ENCODE measurements around the gene CDH3. TPM values are rescaled to one million over a fixed set of nuclear protein-coding genes. Genes with fewer than 3 reads are reported as not detected.

Gene CDH3
- total and polyA plus RNA-seq, 2 experiments from 2014 or later, result 78.0 to 210 TPM

GRCh38 chr16:68627951-68628425 is 17.1 kb upstream of the CDH3 start:
- Mint-ChIP-seq H3K36me3 (ENCODE audit: low read depth) (no peaks in the 10 kb centered on the region), H3K27ac (no peak overlapping the region), H3K4me1 (peaks cover 16% of the 10 kb centered on the region; the same call in 2 of the 3 replicates), H3K4me3 (no peak overlapping the region), H3K27me3 (ENCODE audit: insufficient read depth, low read depth, poor library complexity) (peaks cover 4% of the 10 kb centered on the region), H3K9me3 (no peaks in the 10 kb centered on the region)
- Histone ChIP-seq H3K27ac (ENCODE audit: low read depth) (no peak overlapping the region), H3K4me2 (no peak overlapping the region), H2AFZ (0 out of 2 replicates have a peak overlapping the region, but pooled peaks have one; percentile 45), H3K36me3 (ENCODE audit: insufficient read depth) (no peaks in the 10 kb centered on the region), H3K27me3 (ENCODE audit: insufficient read depth) (no peaks in the 10 kb centered on the region), H4K20me1 (replicated peaks; ENCODE audit: insufficient read depth) (no peaks in the 10 kb centered on the region), H3K4me3 (no peak overlapping the region), H3K9me2 (ENCODE audit: insufficient read depth) (no peaks in the 10 kb centered on the region), H3K79me2 (replicated peaks; ENCODE audit: insufficient read depth) (no peaks in the 10 kb centered on the region), H3K4me1 (ENCODE audit: insufficient read depth) (no peaks in the 10 kb centered on the region), H3F3A (replicated peaks; ENCODE audit: low read depth) (0 out of 2 replicates have a peak, but pooled peaks cover 4% of the 10 kb centered on the region)
- ATAC-seq, result no peak; the same call in 2 of the 3 replicates
- DNase-seq (ENCODE audit: low spot score), result no peak
- TF ChIP-seq NANOG (IDR thresholded peaks at IDR 0.05; ENCODE audit: borderline replicate concordance), result no peak
- no peak for TF ChIP-seq REST (IDR thresholded peaks at IDR 0.05; ENCODE audit: unreplicated experiment)
- no peak for TF ChIP-seq EZH2 (IDR thresholded peaks at IDR 0.05; ENCODE audit: low read depth, unreplicated experiment)
- TF ChIP-seq CREB1 (CRISPR knock-in tag; IDR thresholded peaks at IDR 0.05; ENCODE audit: low read depth), result no peak
- TF ChIP-seq ZNF114 (CRISPR knock-in tag; IDR thresholded peaks at IDR 0.05), result no peak
- no peak for TF ChIP-seq ZNF331 (CRISPR knock-in tag; IDR thresholded peaks at IDR 0.05; ENCODE audit: low read depth)
- TF ChIP-seq STAT1 (IDR thresholded peaks at IDR 0.05; ENCODE audit: unreplicated experiment), result no peak
- no peak for TF ChIP-seq EZH2phosphoT487 (IDR thresholded peaks at IDR 0.05; ENCODE audit: unreplicated experiment)
- TF ChIP-seq JUNB (IDR thresholded peaks at IDR 0.05; ENCODE audit: unreplicated experiment), result no peak
- TF ChIP-seq CTCF (conservative IDR thresholded peaks at IDR 0.05; ENCODE audit: low read depth in 2 of 2), result no peak
- no peak for TF ChIP-seq POLR2AphosphoS5 (IDR thresholded peaks at IDR 0.05; ENCODE audit: low read depth)
- TF ChIP-seq ETS1 (IDR thresholded peaks at IDR 0.05), result no peak

Data from GM23338 (cell line).